Astrocyte (in vitro differentiated cells and primary cell): Measurements from ENCODE around the gene ABTB2. TPM values are rescaled to one million over a fixed set of nuclear protein-coding genes. Genes with fewer than 3 reads are reported as not detected.

Experiments used
- DNase-seq: peaks from one replicate; pipeline ENCODE4 v3.0.0-alpha.2; 2010; ENCODE audit warnings: low read depth
- FAIRE-seq: peaks from 2 replicates; lab custom pipeline; 2011; peaks lifted over from hg19 to GRCh38; lab: Jason Lieb, UNC
- H2AFZ ChIP-seq: 2 replicates; pipeline ENCODE4 v1.6.0; 2012; ENCODE audit warnings: low read depth, low read length, inconsistent platforms
- H3K27ac ChIP-seq: 2 replicates; pipeline ENCODE4 v1.5.1; 2011; ENCODE audit warnings: low read depth, low read length, inconsistent platforms
- H3K27me3 ChIP-seq: 2 replicates; pipeline ENCODE4 v1.6.0; 2011; ENCODE audit warnings: low read length, inconsistent platforms; ENCODE audit not compliant: insufficient read depth
- H3K36me3 ChIP-seq: 2 replicates; pipeline ENCODE4 v1.5.1; 2011; ENCODE audit warnings: low read length, inconsistent platforms; ENCODE audit not compliant: insufficient read depth
- H3K4me1 ChIP-seq: 2 replicates; pipeline ENCODE4 v1.5.1; 2011; ENCODE audit warnings: low read length, inconsistent platforms; ENCODE audit not compliant: insufficient read depth
- H3K4me2 ChIP-seq: 2 replicates; pipeline ENCODE4 v1.6.0; 2012; ENCODE audit warnings: low read length, inconsistent platforms
- H3K4me3 ChIP-seq: 2 replicates; pipeline ENCODE4 v1.5.1; 2011; ENCODE audit warnings: low read depth, mild to moderate bottlenecking, low read length, inconsistent platforms; ENCODE audit not compliant: insufficient read depth
- H3K79me2 ChIP-seq: 2 replicates; pipeline ENCODE4 v1.6.0; 2012; ENCODE audit warnings: mild to moderate bottlenecking, low read length, inconsistent platforms; ENCODE audit not compliant: insufficient read depth
- H3K9ac ChIP-seq: 2 replicates; pipeline ENCODE4 v1.6.0; 2012; ENCODE audit warnings: mild to moderate bottlenecking, low read length, inconsistent platforms
- H3K9me3 ChIP-seq: 2 replicates; pipeline ENCODE4 v1.5.1; 2012; ENCODE audit warnings: low read depth, mild to moderate bottlenecking, low read length, inconsistent platforms; ENCODE audit not compliant: insufficient read depth
- H4K20me1 ChIP-seq: 2 replicates; pipeline ENCODE4 v1.6.0; 2012; ENCODE audit warnings: low read length, inconsistent platforms; ENCODE audit not compliant: insufficient read depth
- H3K27ac Mint-ChIP-seq: one replicate; pipeline ENCODE4 v1.8.0; 2021; ENCODE audit warnings: mild to moderate bottlenecking, mixed read lengths; ENCODE audit not compliant: unreplicated experiment
- H3K27me3 Mint-ChIP-seq: one replicate; pipeline ENCODE4 v1.8.0; 2021; ENCODE audit warnings: low read depth, mixed read lengths; ENCODE audit not compliant: unreplicated experiment
- H3K36me3 Mint-ChIP-seq: one replicate; pipeline ENCODE4 v1.8.0; 2021; ENCODE audit warnings: low read depth, mixed read lengths; ENCODE audit not compliant: unreplicated experiment
- H3K4me1 Mint-ChIP-seq: one replicate; pipeline ENCODE4 v1.8.0; 2021; ENCODE audit warnings: low read depth, mixed read lengths; ENCODE audit not compliant: unreplicated experiment
- H3K4me3 Mint-ChIP-seq: one replicate; pipeline ENCODE4 v1.8.0; 2021; ENCODE audit warnings: mild to moderate bottlenecking, moderate library complexity, mixed read lengths; ENCODE audit not compliant: unreplicated experiment
- H3K9me3 Mint-ChIP-seq: one replicate; pipeline ENCODE4 v1.8.0; 2021; ENCODE audit warnings: mild to moderate bottlenecking, mixed read lengths; ENCODE audit not compliant: unreplicated experiment
- CTCF ChIP-seq: IDR thresholded peaks from 2 replicates; pipeline ENCODE4 v1.5.1; 2011; ENCODE audit warnings: low read depth, mild to moderate bottlenecking, inconsistent platforms, low read length, moderate library complexity; ENCODE audit not compliant: insufficient read depth
- EZH2 ChIP-seq: IDR thresholded peaks from 2 replicates; pipeline ENCODE4 v1.6.1; 2012; ENCODE audit warnings: mild to moderate bottlenecking, low read length, inconsistent platforms; ENCODE audit not compliant: insufficient read depth
- total RNA-seq: library from RNA; stranded (reverse); gene quantifications from 2 replicates; pipeline ENCODE4 v1.2.1, GENCODE V29; 2021

ABTB2 gene
- total RNA-seq, 1 donor from 2014 or later: 14.1 TPM

- Mint-ChIP-seq H3K9me3 (no peaks in the 10 kb centered on the region), H3K4me3 (no peak overlapping the region), H3K27ac (no peak overlapping the region), H3K36me3 (peaks cover 30% of the 10 kb centered on the region), H3K4me1 (no peaks in the 10 kb centered on the region), H3K27me3 (no peaks in the 10 kb centered on the region)
- Histone ChIP-seq H3K4me3 (no peak overlapping the region), H3K9me3 (no peaks in the 10 kb centered on the region), H2AFZ (no peak overlapping the region), H3K4me2 (no peak overlapping the region), H3K36me3 (peaks cover 61% of the 10 kb centered on the region), H3K27me3 (no peaks in the 10 kb centered on the region), H3K9ac (no peak overlapping the region), H4K20me1 (peaks cover 16% of the 10 kb centered on the region), H3K27ac (no peak overlapping the region), H3K4me1 (no peaks in the 10 kb centered on the region), H3K79me2 (no peaks in the 10 kb centered on the region)
- DNase-seq (no peak), FAIRE-seq (no peak)
- no peak for TF ChIP-seq EZH2
Measured at GRCh38 chr11:34132261-34132965, 225.4 kb downstream of the ABTB2 start.

GRCh38 chr11:34128824-34129223 lies 229.0 kb downstream of the ABTB2 start:
- no peaks in the 10 kb centered on the region for H3K4me1 ChIP-seq
- no peak overlapping the region for H3K4me2 ChIP-seq
- no peaks in the 10 kb centered on the region for H3K79me2 ChIP-seq
- no peak overlapping the region for H3K27ac Mint-ChIP-seq
- no peak overlapping the region for H3K4me3 Mint-ChIP-seq
- no peaks in the 10 kb centered on the region for H3K27me3 Mint-ChIP-seq
- H3K9ac ChIP-seq: no peak overlapping the region
- no peaks in the 10 kb centered on the region for H3K4me1 Mint-ChIP-seq
- no peak overlapping the region for H3K4me3 ChIP-seq
- no peaks in the 10 kb centered on the region for H3K9me3 ChIP-seq
- H4K20me1 ChIP-seq: peaks cover 13% of the 10 kb centered on the region
- no peak for DNase-seq
- TF ChIP-seq EZH2 (no peak), CTCF (no peak)
- H2AFZ ChIP-seq: no peak overlapping the region
- H3K36me3 ChIP-seq: peaks cover 62% of the 10 kb centered on the region
- H3K36me3 Mint-ChIP-seq: peaks cover 17% of the 10 kb centered on the region
- H3K9me3 Mint-ChIP-seq: no peaks in the 10 kb centered on the region
- no peaks in the 10 kb centered on the region for H3K27me3 ChIP-seq
- FAIRE-seq: no peak
- H3K27ac ChIP-seq: no peak overlapping the region

DNA sequence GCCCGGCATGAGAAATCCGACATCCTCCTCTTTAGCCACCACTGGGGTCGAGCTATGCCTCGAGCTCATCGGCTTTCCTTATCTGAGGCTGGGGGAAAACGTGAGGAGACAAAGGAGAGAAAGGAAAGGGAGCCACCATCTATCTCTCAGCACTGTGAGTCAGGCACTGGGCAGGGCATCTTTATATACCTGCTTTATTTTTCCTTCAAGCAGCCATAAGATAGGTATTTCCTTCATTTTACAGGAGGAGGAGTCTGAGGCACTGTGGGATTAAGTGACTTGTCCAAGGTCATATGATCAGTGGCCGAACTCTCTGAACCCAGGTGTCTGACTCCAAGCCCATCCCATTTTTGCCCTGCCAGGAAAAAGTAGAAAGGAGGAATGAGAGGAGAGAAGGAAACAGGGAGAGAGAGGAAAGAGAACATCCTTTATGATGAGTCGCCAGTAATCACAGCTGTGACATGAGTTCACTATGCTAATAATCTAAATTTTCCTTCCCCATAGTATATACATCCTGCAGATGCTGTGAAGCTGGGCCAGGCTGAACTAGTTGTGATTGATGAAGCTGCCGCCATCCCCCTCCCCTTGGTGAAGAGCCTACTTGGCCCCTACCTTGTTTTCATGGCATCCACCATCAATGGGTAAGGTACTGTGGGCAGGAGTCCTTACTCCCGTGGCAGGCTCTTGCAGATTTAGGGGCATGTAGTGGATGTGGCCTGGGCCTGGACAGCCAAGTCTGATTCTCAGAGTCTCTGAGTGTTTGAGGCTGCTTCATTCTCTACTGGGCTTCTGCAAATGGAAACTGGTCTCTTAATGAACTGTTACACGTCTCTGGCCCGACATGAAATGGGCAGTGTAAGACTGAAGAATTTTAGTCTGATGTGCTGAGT lies 230.6 kb downstream of the ABTB2 start:
- Mint-ChIP-seq H3K4me1 (no peaks in the 10 kb centered on the region), H3K36me3 (peaks cover 25% of the 10 kb centered on the region), H3K27me3 (no peaks in the 10 kb centered on the region), H3K9me3 (no peaks in the 10 kb centered on the region), H3K27ac (no peak overlapping the region), H3K4me3 (no peak overlapping the region)
- no peak overlapping the region for H3K4me2 ChIP-seq
- no peak overlapping the region for H2AFZ ChIP-seq
- no peak overlapping the region for H3K27ac ChIP-seq
- no peak for TF ChIP-seq CTCF
- TF ChIP-seq EZH2: no peak
- H4K20me1 ChIP-seq: peaks cover 8% of the 10 kb centered on the region
- FAIRE-seq (no peak), DNase-seq (no peak)
- peaks cover 59% of the 10 kb centered on the region for H3K36me3 ChIP-seq
- no peaks in the 10 kb centered on the region for H3K79me2 ChIP-seq
- no peaks in the 10 kb centered on the region for H3K27me3 ChIP-seq
- H3K9me3 ChIP-seq: no peaks in the 10 kb centered on the region
- H3K9ac ChIP-seq: no peak overlapping the region
- H3K4me3 ChIP-seq: no peak overlapping the region
- no peaks in the 10 kb centered on the region for H3K4me1 ChIP-seq
